Type B pancreatic cell (in vitro differentiated cells): Measurements from ENCODE around the gene PRLR. TPM values are rescaled to one million over a fixed set of nuclear protein-coding genes. Genes with fewer than 3 reads are reported as not detected.
"Not testable (repeated sequence)": the region's sequence is repeated elsewhere in the genome, so short reads cannot be mapped to it uniquely, and the experiment has no call there.

Source experiments
- DNase-seq: peaks from one replicate; pipeline ENCODE4 v3.0.0; 2021; ENCODE audit warnings: mixed read lengths; ENCODE audit not compliant: unreplicated experiment; ENCODE audit errors: extremely low spot score
- H3K27ac Mint-ChIP-seq: 2 replicates; pipeline ENCODE4 v1.8.0; 2021; ENCODE audit warnings: mild to moderate bottlenecking, mixed read lengths
- H3K27me3 Mint-ChIP-seq: 2 replicates; pipeline ENCODE4 v1.8.0; 2021; ENCODE audit warnings: mixed read lengths
- H3K36me3 Mint-ChIP-seq: 2 replicates; pipeline ENCODE4 v1.8.0; 2021; ENCODE audit warnings: mixed read lengths
- H3K4me1 Mint-ChIP-seq: one replicate; pipeline ENCODE4 v1.8.0; 2021; ENCODE audit warnings: mixed read lengths; ENCODE audit not compliant: unreplicated experiment
- H3K4me3 Mint-ChIP-seq: 2 replicates; pipeline ENCODE4 v1.8.0; 2021; ENCODE audit warnings: mild to moderate bottlenecking, mixed read lengths
- H3K9me3 Mint-ChIP-seq: 2 replicates; pipeline ENCODE4 v1.8.0; 2021; ENCODE audit warnings: mixed read lengths
- total RNA-seq: library from RNA; stranded (reverse); gene quantifications from 2 replicates; pipeline ENCODE4 v1.2.1, GENCODE V29; 2021; ENCODE audit warnings: low replicate concordance
- TF ChIP-seq, protein P1 (sequence below): fragments of 200-600 bp; sonication (generic); conservative IDR thresholded peaks from 2 replicates; pipeline ENCODE4 v1.5.0; 2021; ENCODE audit warnings: antibody characterized with exemption, mild to moderate bottlenecking

PRLR gene
- total RNA-seq, 1 donor from 2014 or later: 6.7 TPM

DNA sequence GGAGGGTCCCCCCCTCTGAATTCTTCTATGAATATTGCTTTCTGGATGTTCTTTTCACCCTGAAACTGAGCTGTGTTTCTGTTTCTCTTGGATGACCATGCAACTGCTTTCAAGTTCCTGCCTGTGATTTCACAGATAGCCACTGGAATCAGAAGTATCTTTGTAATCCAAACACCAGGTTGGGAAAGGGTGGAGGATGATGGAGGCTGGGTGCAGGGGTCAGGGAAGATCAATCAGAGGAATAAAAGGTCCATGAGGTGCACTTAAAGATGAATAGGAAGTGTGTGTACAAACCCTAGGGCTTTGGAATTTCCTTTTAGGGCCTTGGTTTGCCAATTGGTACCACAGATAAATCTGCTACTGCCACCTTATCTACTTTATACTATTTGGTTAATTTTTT is 114.4 kb downstream of the PRLR start:
- H3K27me3 Mint-ChIP-seq: peaks cover 1% of the 10 kb centered on the region
- H3K9me3 Mint-ChIP-seq: no peaks in the 10 kb centered on the region

GRCh38 chr5:35114698-35115097 is 115.6 kb downstream of the PRLR start:
- Mint-ChIP-seq H3K9me3 (no peaks in the 10 kb centered on the region), H3K4me1 (no peaks in the 10 kb centered on the region), H3K27me3 (peaks cover 3% of the 10 kb centered on the region), H3K36me3 (no peaks in the 10 kb centered on the region), H3K27ac (no peak overlapping the region), H3K4me3 (no peak overlapping the region)
- TF ChIP-seq, protein P1, sequence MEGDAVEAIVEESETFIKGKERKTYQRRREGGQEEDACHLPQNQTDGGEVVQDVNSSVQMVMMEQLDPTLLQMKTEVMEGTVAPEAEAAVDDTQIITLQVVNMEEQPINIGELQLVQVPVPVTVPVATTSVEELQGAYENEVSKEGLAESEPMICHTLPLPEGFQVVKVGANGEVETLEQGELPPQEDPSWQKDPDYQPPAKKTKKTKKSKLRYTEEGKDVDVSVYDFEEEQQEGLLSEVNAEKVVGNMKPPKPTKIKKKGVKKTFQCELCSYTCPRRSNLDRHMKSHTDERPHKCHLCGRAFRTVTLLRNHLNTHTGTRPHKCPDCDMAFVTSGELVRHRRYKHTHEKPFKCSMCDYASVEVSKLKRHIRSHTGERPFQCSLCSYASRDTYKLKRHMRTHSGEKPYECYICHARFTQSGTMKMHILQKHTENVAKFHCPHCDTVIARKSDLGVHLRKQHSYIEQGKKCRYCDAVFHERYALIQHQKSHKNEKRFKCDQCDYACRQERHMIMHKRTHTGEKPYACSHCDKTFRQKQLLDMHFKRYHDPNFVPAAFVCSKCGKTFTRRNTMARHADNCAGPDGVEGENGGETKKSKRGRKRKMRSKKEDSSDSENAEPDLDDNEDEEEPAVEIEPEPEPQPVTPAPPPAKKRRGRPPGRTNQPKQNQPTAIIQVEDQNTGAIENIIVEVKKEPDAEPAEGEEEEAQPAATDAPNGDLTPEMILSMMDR: no peak
- DNase-seq: no peak

More for the DNA sequence above, 114.4 kb downstream of the PRLR start:
- Mint-ChIP-seq H3K36me3 (no peaks in the 10 kb centered on the region), H3K27ac (no peak overlapping the region), H3K4me1 (no peaks in the 10 kb centered on the region), H3K4me3 (no peak overlapping the region)
- TF ChIP-seq, protein P1: no peak
- DNase-seq: no peak

DNA sequence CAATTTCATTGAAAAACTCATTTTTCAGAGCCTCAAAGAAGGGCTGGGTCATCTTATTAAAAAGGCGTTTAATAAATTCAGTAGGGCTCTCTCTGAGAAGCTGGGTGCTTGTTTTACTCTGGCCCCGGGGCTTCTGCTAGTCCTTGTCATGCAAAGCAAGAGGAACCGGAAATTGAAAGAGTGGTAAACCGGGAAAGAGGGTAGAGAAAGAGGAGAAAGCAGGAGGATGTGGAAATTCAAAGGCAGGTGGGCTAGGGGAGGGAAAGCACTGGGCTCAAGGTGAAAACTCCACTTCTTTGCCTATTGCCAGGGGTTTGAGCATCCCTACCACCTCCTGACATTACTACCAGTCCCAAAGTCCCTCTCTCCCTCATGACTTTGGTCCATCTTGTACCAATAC is 118.0 kb downstream of the PRLR start:
- H3K4me1 Mint-ChIP-seq: no peaks in the 10 kb centered on the region
- no peaks in the 10 kb centered on the region for H3K36me3 Mint-ChIP-seq
- peaks cover 3% of the 10 kb centered on the region for H3K27me3 Mint-ChIP-seq
- H3K9me3 Mint-ChIP-seq: no peaks in the 10 kb centered on the region
- no peak overlapping the region for H3K4me3 Mint-ChIP-seq
- TF ChIP-seq, protein P1: no peak
- DNase-seq: no peak
- H3K27ac Mint-ChIP-seq: no peak overlapping the region

DNA sequence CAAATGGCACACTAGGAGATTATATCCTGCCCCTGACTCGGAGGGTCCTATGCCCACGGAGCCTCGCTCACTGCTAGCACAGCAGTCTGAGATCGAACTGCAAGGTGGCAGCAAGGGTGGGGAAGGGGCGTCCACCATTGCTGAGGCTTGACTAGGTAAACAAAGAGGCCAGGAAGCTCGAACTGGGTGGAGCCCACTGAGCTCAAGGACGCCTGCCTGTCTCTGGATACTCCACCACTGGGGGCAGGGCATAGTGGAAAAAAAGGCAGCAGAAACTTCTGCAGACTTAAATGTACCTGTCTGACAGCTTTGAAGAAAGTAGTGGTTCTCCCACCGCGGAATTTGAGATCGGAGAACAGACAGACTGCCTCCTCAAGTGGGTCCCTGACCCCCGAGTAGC is 125.7 kb downstream of the PRLR start:
- DNase-seq: not testable (repeated sequence)

DNA sequence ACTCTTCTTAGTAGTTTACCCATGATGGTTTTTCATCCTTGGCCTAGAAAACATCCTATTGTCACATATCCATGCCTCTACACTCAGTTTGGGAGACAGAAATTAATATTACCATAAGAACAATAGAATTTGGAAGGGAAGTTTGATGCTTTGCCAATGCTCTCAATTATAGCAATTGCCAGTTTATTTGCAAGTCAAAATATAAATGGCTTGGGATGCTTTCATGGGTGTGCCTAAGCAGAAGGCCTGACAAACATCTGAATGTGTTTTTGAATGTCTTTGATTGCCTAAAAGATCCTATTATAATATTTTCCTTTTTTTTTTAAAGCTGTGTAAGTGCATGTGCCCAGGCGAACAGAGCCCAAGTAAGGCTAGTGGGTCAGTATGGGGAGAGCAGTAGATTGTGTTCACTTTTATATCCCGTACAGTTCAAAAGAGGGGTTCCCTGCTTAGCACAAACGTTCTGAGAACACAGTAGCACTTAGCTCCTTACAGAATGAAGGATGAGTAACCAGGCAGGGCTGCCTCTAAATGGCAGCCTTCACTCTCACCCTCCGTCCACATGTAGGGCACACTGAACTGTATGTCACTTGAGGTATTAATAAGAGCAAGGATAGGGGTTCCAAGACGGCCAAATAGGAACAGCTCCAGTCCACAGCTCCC is 126.5 kb downstream of the PRLR start:
- Mint-ChIP-seq H3K27me3 (no peaks in the 10 kb centered on the region), H3K4me3 (no peak overlapping the region), H3K36me3 (no peaks in the 10 kb centered on the region), H3K27ac (no peak overlapping the region), H3K4me1 (no peaks in the 10 kb centered on the region), H3K9me3 (no peaks in the 10 kb centered on the region)
- TF ChIP-seq, protein P1: no peak
- no peak for DNase-seq

More for the DNA sequence above, 125.7 kb downstream of the PRLR start:
- H3K27me3 Mint-ChIP-seq, H3K27ac Mint-ChIP-seq, H3K36me3 Mint-ChIP-seq, H3K4me3 Mint-ChIP-seq, H3K4me1 Mint-ChIP-seq, H3K9me3 Mint-ChIP-seq: not testable (repeated sequence)

- not testable (repeated sequence) for H3K27ac Mint-ChIP-seq, DNase-seq, H3K36me3 Mint-ChIP-seq, H3K4me1 Mint-ChIP-seq, H3K9me3 Mint-ChIP-seq, H3K27me3 Mint-ChIP-seq, H3K4me3 Mint-ChIP-seq
These were observed 128.6 kb downstream of the PRLR start for GRCh38 chr5:35101720-35102119.

GRCh38 chr5:35101016-35101415 is 129.3 kb downstream of the PRLR start:
- Mint-ChIP-seq H3K4me3 (no peak overlapping the region), H3K27ac (no peak overlapping the region), H3K4me1 (no peaks in the 10 kb centered on the region), H3K9me3 (no peaks in the 10 kb centered on the region), H3K27me3 (no peaks in the 10 kb centered on the region), H3K36me3 (no peaks in the 10 kb centered on the region)
- no peak for DNase-seq
- TF ChIP-seq, protein P1: no peak
